Thyroid gland (tissue), 4 donors: ENCODE data around the gene ARPP19. TPM values are rescaled to one million over a fixed set of nuclear protein-coding genes. Genes with fewer than 3 reads are reported as not detected.

Source experiments
- DNase-seq, 2 donors: peaks; one replicate each; pipeline ENCODE4 v3.0.0-alpha.2; 2019
- H3K27ac ChIP-seq, 3 donors: fragments of 200-600 bp; sonication (generic); 1 replicate in 2 of 3; 2 replicates in 1 of 3; pipeline ENCODE4 v1.5.1; 2016 to 2019; ENCODE audit warnings: mild to moderate bottlenecking in 1 of 3, moderate library complexity in 1 of 3
- H3K27me3 ChIP-seq: fragments of 200-600 bp; sonication (generic); one replicate; pipeline ENCODE4 v1.5.1; 2019
- H3K36me3 ChIP-seq, 2 donors: fragments of 200-600 bp; sonication (generic); one replicate each; pipeline ENCODE4 v1.5.1; 2016 to 2019
- H3K4me1 ChIP-seq, 2 donors: fragments of 200-600 bp; sonication (generic); one replicate each; pipeline ENCODE4 v1.5.1; 2017 to 2019
- H3K4me3 ChIP-seq, 3 donors: fragments of 200-600 bp; sonication (generic); replicated peaks in 1 of 3; 1 replicate in 2 of 3; 2 replicates in 1 of 3; pipeline ENCODE4 v1.5.1; 2016; ENCODE audit warnings: mild to moderate bottlenecking in 1 of 3
- H3K9me3 ChIP-seq: fragments of 200-600 bp; sonication (generic); one replicate; pipeline ENCODE4 v1.5.1; 2017
- CTCF ChIP-seq, 6 experiments: fragments of 200-600 bp in 3 of 6; fragments of 450-650 bp in 3 of 6; sonication (generic) in 3 of 6; IDR thresholded peaks; one replicate each; pipeline ENCODE4 v1.5.1; 2016 to 2019; ENCODE audit warnings: antibody characterized with exemption in 6 of 6, mild to moderate bottlenecking in 2 of 6, inconsistent platforms in 1 of 6, moderate library complexity in 1 of 6
- POLR2A ChIP-seq, 2 donors: fragments of 450-650 bp; IDR thresholded peaks; one replicate each; pipeline ENCODE4 v1.6.1; 2017; ENCODE audit warnings: antibody characterized with exemption in 2 of 2, mild to moderate bottlenecking in 2 of 2, moderate library complexity in 1 of 2
- WGBS, 2 donors: methylation state at CpG; one replicate each; pipeline ENCODE4 v1.1.5; 2017; 5-methylcytosine and 5-hydroxymethylcytosine counted together
- intact Hi-C: fragments of 100-400 bp; cut with DNase I; formaldehyde crosslinking; loops from one replicate; pipeline ENCODE4 v1.15.1; 2023
- total RNA-seq, 4 donors: library from RNA; depleted of rRNA; stranded (reverse); fragments of >200 nt; gene quantifications; one replicate each; pipeline ENCODE4 v1.2.3, GENCODE V29; 2016

The ARPP19 gene
- total RNA-seq, 4 donors from 2014 or later = 148 to 221 (median 202) TPM

DNA sequence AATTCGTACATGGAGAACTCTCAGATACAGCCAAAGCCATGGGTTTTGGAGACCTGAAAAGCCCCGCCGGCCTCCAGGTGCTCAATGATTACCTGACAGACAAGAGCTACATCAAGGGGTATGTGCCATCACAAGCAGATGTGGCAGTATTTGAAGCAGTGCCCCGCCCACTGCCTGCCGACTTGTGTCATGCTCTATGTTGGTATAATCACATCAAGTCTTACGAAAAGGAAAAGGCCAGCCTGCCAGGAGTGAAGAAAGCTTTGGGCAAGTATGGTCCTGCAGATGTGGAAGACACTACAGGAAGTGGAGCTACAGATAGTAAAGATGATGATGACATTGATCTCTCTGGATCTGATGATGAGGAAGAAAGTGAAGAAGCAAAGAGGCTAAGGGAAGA is 63.7 kb downstream of the ARPP19 start:
- DNase-seq = no peak
- Histone ChIP-seq H3K4me3 (no peak overlapping the region), H3K9me3 (no peaks in the 10 kb centered on the region), H3K27me3 (no peaks in the 10 kb centered on the region), H3K36me3 (no peaks in the 10 kb centered on the region), H3K27ac (no peak overlapping the region), H3K4me1 (no peaks in the 10 kb centered on the region)
- TF ChIP-seq POLR2A (IDR thresholded peaks at IDR 0.05) = no peak
- no peak for TF ChIP-seq CTCF (IDR thresholded peaks at IDR 0.05)
- intact Hi-C loops = no loop called here
- WGBS, 2 donors = 90 to 93% methylated on average over 6 of the region's 6 CpGs

DNA sequence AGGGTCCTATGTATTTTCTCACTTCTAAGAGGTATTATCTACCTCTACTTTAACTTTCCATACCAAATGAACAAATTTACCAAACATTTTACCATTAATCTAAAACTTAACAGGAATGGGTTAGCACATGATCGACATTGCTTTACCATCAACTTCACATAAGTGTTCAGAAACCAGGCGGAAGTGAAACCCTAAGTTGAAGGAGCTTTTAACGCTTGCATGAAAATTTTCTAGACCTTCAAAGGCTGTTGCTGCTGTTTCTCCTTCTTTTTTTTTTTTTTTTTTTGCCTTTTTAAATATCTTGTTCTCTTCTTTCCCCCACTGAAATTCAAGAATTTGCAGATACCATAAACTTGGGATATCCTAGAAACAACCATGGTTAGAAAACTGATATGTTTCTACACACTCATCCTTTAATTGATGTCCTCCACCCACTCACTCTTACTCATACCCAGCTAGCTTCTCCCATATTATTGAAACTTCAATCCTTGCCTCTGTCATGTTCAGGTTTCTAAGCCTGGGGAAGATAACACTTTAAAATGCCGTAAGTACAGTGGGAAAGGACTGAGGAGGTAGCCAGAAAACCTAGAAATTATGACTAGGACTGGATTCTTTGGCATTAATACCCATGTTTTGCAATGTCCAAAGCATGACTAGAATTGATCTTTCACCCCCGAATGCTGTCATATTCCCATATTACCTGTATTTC is 64.9 kb downstream of the ARPP19 start:
- intact Hi-C loops = no loop called here
- Histone ChIP-seq H3K27me3 (no peaks in the 10 kb centered on the region), H3K4me3 (no peak overlapping the region), H3K36me3 (no peaks in the 10 kb centered on the region), H3K27ac (no peak overlapping the region), H3K4me1 (no peaks in the 10 kb centered on the region), H3K9me3 (no peaks in the 10 kb centered on the region)
- DNase-seq = no peak
- TF ChIP-seq CTCF (IDR thresholded peaks at IDR 0.05) = no peak
- TF ChIP-seq POLR2A (IDR thresholded peaks at IDR 0.05) = no peak
- 91 to 95% methylated on average over 5 of the region's 5 CpGs for WGBS, 2 donors

DNA sequence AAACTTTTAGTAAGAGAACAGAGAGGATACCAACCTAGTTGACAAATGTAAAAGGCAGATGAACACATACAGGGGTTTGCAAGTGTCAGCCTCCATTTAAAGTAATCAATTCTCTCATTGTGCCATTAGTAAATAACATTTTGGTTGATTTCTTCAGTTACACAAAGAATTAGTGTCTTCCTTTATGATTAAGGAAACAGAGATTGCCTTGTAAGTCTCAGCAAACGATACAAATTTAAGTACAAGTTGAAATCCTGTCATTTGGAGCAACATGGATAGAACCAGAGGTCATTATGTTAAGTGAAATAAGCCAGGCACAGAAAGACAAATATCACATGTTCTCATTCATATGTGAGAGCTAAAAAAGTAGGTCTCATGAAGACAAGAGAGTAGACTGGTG is 66.2 kb downstream of the ARPP19 start:
- Histone ChIP-seq H3K27me3 (no peaks in the 10 kb centered on the region), H3K4me3 (no peak overlapping the region), H3K27ac (no peak overlapping the region), H3K36me3 (no peaks in the 10 kb centered on the region), H3K9me3 (no peaks in the 10 kb centered on the region), H3K4me1 (no peaks in the 10 kb centered on the region)
- TF ChIP-seq POLR2A (IDR thresholded peaks at IDR 0.05) = no peak
- no peak for TF ChIP-seq CTCF (IDR thresholded peaks at IDR 0.05)
- WGBS, 2 donors = 75 to 93% methylated on average over 1 of the region's 1 CpG
- no peak for DNase-seq
- intact Hi-C loops = no loop called here

DNA sequence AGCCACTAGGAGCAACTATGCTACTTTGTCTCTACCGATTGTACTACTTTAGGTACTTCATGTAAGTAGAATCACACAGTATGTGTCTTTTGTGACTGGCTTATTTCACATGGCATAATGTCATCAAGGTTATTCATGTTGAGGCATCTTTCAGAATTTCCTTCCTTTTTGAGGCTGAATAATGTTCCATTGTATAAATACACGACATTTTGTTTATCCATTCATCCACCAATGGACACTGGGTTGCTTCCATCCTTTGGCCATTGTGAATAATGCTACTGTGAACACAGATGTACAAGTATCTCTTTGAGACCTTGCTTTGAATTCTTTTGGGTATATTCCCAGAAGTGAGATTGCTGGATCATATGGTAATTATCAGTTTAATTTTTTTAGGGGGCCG is 69.3 kb downstream of the ARPP19 start:
- no peak for TF ChIP-seq CTCF (IDR thresholded peaks at IDR 0.05)
- no peak for TF ChIP-seq POLR2A (IDR thresholded peaks at IDR 0.05)
- no peaks in the 10 kb centered on the region for H3K27me3 ChIP-seq
- no peaks in the 10 kb centered on the region for H3K9me3 ChIP-seq
- H3K4me3 ChIP-seq = no peak overlapping the region
- DNase-seq = no peak
- WGBS, 2 donors = 90 to 94% methylated on average over 3 of the region's 3 CpGs
- intact Hi-C loops = no loop called here
- H3K4me1 ChIP-seq = no peaks in the 10 kb centered on the region
- no peak overlapping the region for H3K27ac ChIP-seq
- no peaks in the 10 kb centered on the region for H3K36me3 ChIP-seq

GRCh38 chr15:52498706-52499105 is 70.1 kb downstream of the ARPP19 start:
- no peaks in the 10 kb centered on the region for H3K36me3 ChIP-seq
- no peaks in the 10 kb centered on the region for H3K4me1 ChIP-seq
- H3K27ac ChIP-seq = no peak overlapping the region
- TF ChIP-seq POLR2A (IDR thresholded peaks at IDR 0.05) = no peak
- no peak for TF ChIP-seq CTCF (IDR thresholded peaks at IDR 0.05)
- no peaks in the 10 kb centered on the region for H3K27me3 ChIP-seq
- intact Hi-C loops = no loop called here
- no peaks in the 10 kb centered on the region for H3K9me3 ChIP-seq
- no peak overlapping the region for H3K4me3 ChIP-seq
- DNase-seq = no peak

Other genes starting within 250 kb of the ARPP19 start
- gene MYO5A, start 40.1 kb downstream of the ARPP19 start, total RNA-seq = 10 to 100 TPM; 23.3 to 44.1 (median 34.7) TPM
- gene ATOSA, start 110.4 kb upstream of the ARPP19 start, total RNA-seq = 100 to 1,000 TPM in 2 of 4 donors, 10 to 100 TPM in 2; 88.7 to 164 (median 117) TPM
- not detected for gene ONECUT1, start 221.3 kb upstream of the ARPP19 start, total RNA-seq